GM04504 (cell line): ENCODE results near the gene SUMF2.
"Not testable (repeated sequence)": the region's sequence is repeated elsewhere in the genome, so short reads cannot be mapped to it uniquely, and the experiment has no call there.

Experiments
- DNase-seq: peaks from one replicate; pipeline ENCODE4 v3.0.0-alpha.2; 2012; ENCODE audit warnings: low read depth

Gene SUMF2

GRCh38 chr7:56107954-56108258 is 43.8 kb downstream of the SUMF2 start:
- no peak for DNase-seq

DNA sequence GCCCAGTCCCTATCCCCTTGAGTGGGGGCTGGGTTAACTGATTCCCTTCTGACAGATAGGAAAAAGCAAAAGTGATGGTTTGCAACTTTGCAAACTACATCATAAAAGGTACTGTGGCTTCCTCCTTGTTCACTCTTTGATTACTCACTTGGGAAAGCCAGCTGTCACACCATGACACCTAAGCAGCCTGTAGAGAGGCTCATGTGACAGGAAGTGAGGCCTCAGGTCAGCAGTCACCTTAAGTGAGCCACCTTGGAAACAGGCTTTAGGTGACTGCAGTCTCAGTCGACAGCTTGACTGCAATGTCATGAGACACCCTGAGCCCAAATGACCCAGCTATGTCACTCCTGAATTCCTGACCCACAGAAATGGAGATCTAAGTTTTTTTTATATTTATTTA is 46.5 kb downstream of the SUMF2 start:
- no peak for DNase-seq

GRCh38 chr7:56112244-56112643 is 48.2 kb downstream of the SUMF2 start:
- not testable (repeated sequence) for DNase-seq

DNA sequence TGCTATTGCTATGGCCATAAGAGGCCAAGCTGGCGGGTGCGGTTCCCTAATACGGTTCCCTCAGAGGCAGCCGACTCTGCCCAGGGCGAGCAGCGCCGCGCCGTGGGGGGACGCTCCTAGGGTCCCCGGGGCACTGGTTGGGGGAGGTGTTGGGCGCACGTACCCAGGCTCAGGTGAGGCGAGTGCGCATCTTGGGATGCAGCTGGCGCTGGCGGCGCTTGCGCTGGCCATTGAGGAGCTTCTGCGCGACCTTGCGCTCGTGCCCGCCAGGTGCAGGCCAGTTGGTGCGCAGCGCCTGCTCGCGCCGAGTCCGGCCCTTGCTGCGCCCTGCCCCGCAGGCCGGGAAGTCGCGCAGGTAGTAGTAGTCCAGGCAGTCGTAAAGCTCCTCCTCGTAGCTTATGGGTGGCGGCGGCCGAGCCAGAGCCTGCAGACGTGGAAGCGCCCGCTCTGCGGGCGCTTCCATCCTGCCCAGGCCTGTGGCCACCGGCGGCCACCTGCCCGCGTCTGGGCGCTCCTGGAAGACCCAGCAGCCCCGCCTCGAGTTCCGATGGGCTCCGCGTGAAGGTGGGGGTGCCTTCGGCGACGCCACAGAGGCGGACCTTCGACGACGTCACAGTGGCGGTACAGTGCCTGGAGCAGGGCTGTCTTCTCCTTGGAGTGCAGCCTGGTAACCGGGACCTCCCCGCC is 51.9 kb downstream of the SUMF2 start, which contains the start of gene NUPR2:
Gene NUPR2, minus strand, starts transcription at position 566 of the 687 bp plus-strand sequence. Its CDS starts 103 bp downstream, at position 463.
- DNase-seq, result no peak

DNA sequence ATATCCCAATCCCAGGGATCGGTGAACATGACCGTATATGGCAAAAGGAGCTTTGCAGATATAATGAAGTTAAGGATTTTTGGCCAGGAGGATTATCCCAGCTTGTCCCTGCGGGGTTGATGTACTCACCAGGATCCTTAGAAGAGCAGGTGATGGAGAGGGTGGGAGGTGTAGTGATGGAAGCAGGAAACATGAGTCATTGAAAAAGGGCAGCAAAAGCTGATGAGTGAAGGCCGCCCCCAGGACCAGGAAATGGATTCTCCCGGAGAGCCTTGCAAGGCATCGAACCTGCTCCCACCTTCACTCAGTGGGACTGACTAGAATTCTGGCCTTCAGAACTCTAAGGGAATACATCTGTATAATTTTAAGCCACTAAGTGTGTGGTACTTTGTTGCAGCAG is 57.4 kb downstream of the SUMF2 start:
- DNase-seq, result no peak

DNA sequence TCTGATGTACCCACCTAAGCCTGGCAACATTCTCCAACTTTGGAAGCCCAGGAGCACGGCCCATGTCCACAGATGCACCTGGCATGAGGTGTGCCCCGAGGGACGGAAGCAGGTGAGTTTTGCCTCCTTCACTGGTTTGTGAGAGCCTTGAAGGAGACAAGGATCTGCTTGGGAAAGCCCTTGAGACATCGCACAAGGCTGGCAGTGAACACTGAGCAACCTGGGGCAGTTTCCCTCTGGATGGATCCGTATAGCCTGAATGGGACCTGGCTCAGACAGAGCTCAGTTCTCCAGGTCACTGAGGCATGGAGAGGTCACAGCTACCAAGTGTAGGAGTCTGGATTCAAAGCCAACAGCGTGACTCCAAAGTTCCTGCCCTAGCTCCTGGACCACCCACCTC is 60.9 kb downstream of the SUMF2 start:
- no peak for DNase-seq

GRCh38 chr7:56125831-56126230 is 61.7 kb downstream of the SUMF2 start:
- no peak for DNase-seq

DNA sequence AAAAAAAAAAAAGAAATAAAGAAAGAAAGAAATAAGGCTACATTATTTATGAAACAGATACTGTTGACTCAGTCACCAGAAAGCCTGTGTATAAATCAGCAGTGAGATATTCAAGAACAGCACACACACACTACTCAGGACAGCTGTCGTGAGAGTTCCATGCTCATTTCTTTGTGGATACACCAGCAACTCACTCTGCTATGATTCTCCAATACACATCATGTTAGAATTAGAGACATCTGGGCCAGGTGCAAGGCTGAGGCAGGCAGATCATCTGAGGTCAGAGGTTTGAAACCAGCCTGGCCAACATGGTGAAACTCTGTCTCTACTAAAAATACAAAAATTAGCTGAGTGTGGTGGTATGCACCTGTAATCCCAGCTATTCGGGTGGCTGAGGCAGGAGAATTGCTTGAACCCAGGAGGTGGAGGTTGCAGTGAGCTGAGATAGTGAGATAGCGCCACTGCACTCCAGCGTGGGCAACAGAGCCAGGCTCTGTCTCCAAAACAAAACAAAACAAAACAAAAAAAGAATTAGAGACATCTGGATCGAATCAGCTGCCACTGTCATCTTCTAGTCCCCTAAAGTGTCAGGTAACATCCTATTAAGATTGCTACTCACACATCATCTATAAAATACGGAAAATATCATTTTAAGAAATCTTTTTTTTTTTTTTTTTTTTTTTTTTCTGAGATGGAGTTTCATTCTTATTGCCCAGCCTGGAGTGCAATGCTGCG is 63.3 kb downstream of the SUMF2 start:
- no peak for DNase-seq
